ENCODE data around the gene ZNF121.

The ZNF121 gene

GRCh38 chr19:9584073-9584833 is at the start of gene ZNF121:
ZNF121 (minus strand) TSS chr19:9584504; CDS start chr19:9568097, 16,407 bp downstream.
- no peak for TF ChIP-seq CTCF (IDR thresholded peaks at IDR 0.05)

- TF ChIP-seq CTCF (IDR thresholded peaks at IDR 0.05) = no peak
Measured at GRCh38 chr19:9627856-9628255, 43.6 kb upstream of the ZNF121 start.

- no peak for TF ChIP-seq CTCF (IDR thresholded peaks at IDR 0.05)
Measured at GRCh38 chr19:9622531-9622930, 38.2 kb upstream of the ZNF121 start.

GRCh38 chr19:9621156-9622037 is 37.1 kb upstream of the ZNF121 start, which contains the start of gene ZNF561:
ZNF561 (minus strand) TSS chr19:9621232; CDS start chr19:9619456, 1,776 bp downstream.
- TF ChIP-seq CTCF (IDR thresholded peaks at IDR 0.05) = no peak

GRCh38 chr19:9620842-9621155 is 36.5 kb upstream of the ZNF121 start:
- no peak for TF ChIP-seq CTCF (IDR thresholded peaks at IDR 0.05)

GRCh38 chr19:9615844-9616243 is 31.5 kb upstream of the ZNF121 start:
- no peak for TF ChIP-seq CTCF (IDR thresholded peaks at IDR 0.05)

- TF ChIP-seq CTCF (IDR thresholded peaks at IDR 0.05) = no peak
Measured at GRCh38 chr19:9610484-9611113, 26.3 kb upstream of the ZNF121 start.
